Thyroid gland (tissue), 4 donors: Measurements from ENCODE around the gene CORO1C.

Experiments used
- CTCF ChIP-seq, 6 experiments: fragments of 200-600 bp in 3 of 6; fragments of 450-650 bp in 3 of 6; sonication (generic) in 3 of 6; IDR thresholded peaks; one replicate each; pipeline ENCODE4 v1.5.1; 2016 to 2019; ENCODE audit warnings: antibody characterized with exemption in 6 of 6, mild to moderate bottlenecking in 2 of 6, inconsistent platforms in 1 of 6, moderate library complexity in 1 of 6
- POLR2A ChIP-seq, 2 donors: fragments of 450-650 bp; IDR thresholded peaks; one replicate each; pipeline ENCODE4 v1.6.1; 2017; ENCODE audit warnings: antibody characterized with exemption in 2 of 2, mild to moderate bottlenecking in 2 of 2, moderate library complexity in 1 of 2

- TF ChIP-seq CTCF (IDR thresholded peaks at IDR 0.05) (no peak), POLR2A (IDR thresholded peaks at IDR 0.05) (no peak)
Measured at GRCh38 chr12:108641446-108642268, 89.7 kb downstream of the CORO1C start.
